ENCODE measurements around the gene FFAR1. TPM values are rescaled to one million over a fixed set of nuclear protein-coding genes. Genes with fewer than 3 reads are reported as not detected.

FFAR1 gene
- polyA plus RNA-seq, 1 of the 3 experiments (the other 2 are of a cell fraction): not detected

DNA sequence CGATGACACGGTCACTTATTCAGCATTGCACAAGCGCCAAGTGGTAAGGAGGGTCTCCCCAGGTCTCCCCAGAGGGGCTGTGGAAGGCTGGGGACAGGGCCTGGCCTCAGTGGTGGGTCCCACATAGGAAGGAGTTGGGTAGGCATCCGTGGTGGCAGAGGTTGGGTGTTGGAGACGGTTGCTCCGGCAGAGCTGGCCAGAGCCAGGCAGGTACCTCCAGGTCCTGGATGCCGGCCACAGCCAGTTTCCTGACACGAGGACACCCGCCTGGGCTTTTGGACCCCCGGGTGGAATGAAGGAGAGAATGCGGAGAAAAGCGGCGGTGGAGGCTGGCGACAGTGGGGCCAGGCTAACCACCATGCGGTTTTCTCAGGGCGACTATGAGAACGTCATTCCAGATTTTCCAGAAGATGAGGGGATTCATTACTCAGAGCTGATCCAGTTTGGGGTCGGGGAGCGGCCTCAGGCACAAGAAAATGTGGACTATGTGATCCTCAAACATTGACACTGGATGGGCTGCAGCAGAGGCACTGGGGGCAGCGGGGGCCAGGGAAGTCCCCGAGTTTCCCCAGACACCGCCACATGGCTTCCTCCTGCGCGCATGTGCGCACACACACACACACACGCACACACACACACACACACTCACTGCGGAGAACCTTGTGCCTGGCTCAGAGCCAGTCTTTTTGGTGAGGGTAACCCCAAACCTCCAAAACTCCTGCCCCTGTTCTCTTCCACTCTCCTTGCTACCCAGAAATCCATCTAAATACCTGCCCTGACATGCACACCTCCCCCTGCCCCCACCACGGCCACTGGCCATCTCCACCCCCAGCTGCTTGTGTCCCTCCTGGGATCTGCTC is 1.3 kb upstream of the FFAR1 start (continued):
- TF ChIP-seq, protein P1, sequence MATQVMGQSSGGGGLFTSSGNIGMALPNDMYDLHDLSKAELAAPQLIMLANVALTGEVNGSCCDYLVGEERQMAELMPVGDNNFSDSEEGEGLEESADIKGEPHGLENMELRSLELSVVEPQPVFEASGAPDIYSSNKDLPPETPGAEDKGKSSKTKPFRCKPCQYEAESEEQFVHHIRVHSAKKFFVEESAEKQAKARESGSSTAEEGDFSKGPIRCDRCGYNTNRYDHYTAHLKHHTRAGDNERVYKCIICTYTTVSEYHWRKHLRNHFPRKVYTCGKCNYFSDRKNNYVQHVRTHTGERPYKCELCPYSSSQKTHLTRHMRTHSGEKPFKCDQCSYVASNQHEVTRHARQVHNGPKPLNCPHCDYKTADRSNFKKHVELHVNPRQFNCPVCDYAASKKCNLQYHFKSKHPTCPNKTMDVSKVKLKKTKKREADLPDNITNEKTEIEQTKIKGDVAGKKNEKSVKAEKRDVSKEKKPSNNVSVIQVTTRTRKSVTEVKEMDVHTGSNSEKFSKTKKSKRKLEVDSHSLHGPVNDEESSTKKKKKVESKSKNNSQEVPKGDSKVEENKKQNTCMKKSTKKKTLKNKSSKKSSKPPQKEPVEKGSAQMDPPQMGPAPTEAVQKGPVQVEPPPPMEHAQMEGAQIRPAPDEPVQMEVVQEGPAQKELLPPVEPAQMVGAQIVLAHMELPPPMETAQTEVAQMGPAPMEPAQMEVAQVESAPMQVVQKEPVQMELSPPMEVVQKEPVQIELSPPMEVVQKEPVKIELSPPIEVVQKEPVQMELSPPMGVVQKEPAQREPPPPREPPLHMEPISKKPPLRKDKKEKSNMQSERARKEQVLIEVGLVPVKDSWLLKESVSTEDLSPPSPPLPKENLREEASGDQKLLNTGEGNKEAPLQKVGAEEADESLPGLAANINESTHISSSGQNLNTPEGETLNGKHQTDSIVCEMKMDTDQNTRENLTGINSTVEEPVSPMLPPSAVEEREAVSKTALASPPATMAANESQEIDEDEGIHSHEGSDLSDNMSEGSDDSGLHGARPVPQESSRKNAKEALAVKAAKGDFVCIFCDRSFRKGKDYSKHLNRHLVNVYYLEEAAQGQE (IDR thresholded peaks at IDR 0.05; ENCODE audit: low read depth, low read length): no peak
- no peak for TF ChIP-seq YY1 (IDR thresholded peaks at IDR 0.05; ENCODE audit: low read depth)
- TF ChIP-seq, protein P2, sequence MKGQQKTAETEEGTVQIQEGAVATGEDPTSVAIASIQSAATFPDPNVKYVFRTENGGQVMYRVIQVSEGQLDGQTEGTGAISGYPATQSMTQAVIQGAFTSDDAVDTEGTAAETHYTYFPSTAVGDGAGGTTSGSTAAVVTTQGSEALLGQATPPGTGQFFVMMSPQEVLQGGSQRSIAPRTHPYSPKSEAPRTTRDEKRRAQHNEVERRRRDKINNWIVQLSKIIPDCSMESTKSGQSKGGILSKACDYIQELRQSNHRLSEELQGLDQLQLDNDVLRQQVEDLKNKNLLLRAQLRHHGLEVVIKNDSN (IDR thresholded peaks at IDR 0.05; ENCODE audit: borderline replicate concordance, low read depth): no peak
- TF ChIP-seq USF2 (IDR thresholded peaks at IDR 0.05; ENCODE audit: borderline replicate concordance, low read depth, low read length): no peak
- TF ChIP-seq RCOR1 (IDR thresholded peaks at IDR 0.05; ENCODE audit: low read length): no peak
- no peak for TF ChIP-seq TEAD4 (IDR thresholded peaks at IDR 0.05; ENCODE audit: borderline replicate concordance, insufficient read depth)
- TF ChIP-seq CTCF (IDR thresholded peaks at IDR 0.05): no peak
- no peak for TF ChIP-seq GABPA (IDR thresholded peaks at IDR 0.05; ENCODE audit: low read depth)
- no peak for TF ChIP-seq NFIC (IDR thresholded peaks at IDR 0.05; ENCODE audit: borderline replicate concordance)
- no peak for TF ChIP-seq PBX3 (IDR thresholded peaks at IDR 0.05)

DNA sequence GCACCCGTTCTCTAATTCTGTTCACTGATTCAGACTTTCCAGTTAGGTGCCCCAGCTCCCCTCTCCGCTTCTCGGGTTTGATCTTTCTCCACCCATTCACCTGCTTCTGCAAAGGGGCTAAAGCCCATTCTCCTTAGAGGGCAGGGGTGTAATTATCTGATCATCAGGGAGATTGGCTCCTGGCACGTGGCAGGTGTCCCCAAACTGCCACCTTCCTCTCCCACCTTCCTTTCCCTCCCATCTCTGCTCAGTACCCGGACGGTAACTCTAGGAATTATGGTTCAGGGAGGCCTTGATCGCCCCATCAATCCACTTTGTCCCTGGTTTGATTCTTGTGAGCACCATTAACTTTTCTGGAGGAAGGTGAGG is 212 bp downstream of the FFAR1 start:
- POLR2A ChIA-PET: no interaction called here
- H3F3A ChIP-seq (replicated peaks; ENCODE audit: insufficient read depth): no peaks in the 10 kb centered on the region
- DNase-seq: no peak
- peaks cover 87% of the 10 kb centered on the region for H3K27me3 ChIP-seq (ENCODE audit: insufficient read depth)
- no peak for TF ChIP-seq RAD21 (IDR thresholded peaks at IDR 0.05; ENCODE audit: low read length)
- TF ChIP-seq FOXJ3 (CRISPR knock-in tag; IDR thresholded peaks at IDR 0.05): no peak
- no peak for TF ChIP-seq TEAD4 (IDR thresholded peaks at IDR 0.05; ENCODE audit: borderline replicate concordance, insufficient read depth)
- no peak for TF ChIP-seq MXI1 (IDR thresholded peaks at IDR 0.05; ENCODE audit: low read depth, low read length)
- TF ChIP-seq MEF2A (IDR thresholded peaks at IDR 0.05; ENCODE audit: borderline replicate concordance, low read depth): no peak
- TF ChIP-seq, protein P1 (IDR thresholded peaks at IDR 0.05; ENCODE audit: low read depth, low read length): no peak
- no peak overlapping the region for H2AFZ ChIP-seq (ENCODE audit: low read depth)
- H3K27ac ChIP-seq (ENCODE audit: low read depth in 2 of 2, low read length in 1 of 2): no peak overlapping the region
- CTCF ChIA-PET: interaction anchor here (1.7 to 3.3 kb wide), 2 partner anchors 144 to 147 kb away, joined by 3 to 16 read pairs; no protein-coding TSS in a partner anchor
- no peak overlapping the region for H3K9ac ChIP-seq
- no peaks in the 10 kb centered on the region for H3K9me3 ChIP-seq
- 29% methylated on average over 7 of the region's 7 CpGs for WGBS (ENCODE audit: low lambda C conversion rate)
- no peaks in the 10 kb centered on the region for H4K20me1 ChIP-seq (ENCODE audit: insufficient read depth)
- H3K36me3 ChIP-seq (replicated peaks in 1 of 2; ENCODE audit: control insufficient read depth in 1 of 2, insufficient read depth in 2 of 2, low read length in 1 of 2): no peaks in the 10 kb centered on the region
- H3K4me2 ChIP-seq: no peak overlapping the region
- no peaks in the 10 kb centered on the region for H3K9me2 ChIP-seq
- no peaks in the 10 kb centered on the region for H3K79me2 ChIP-seq (ENCODE audit: insufficient read depth)
- no peak overlapping the region for H3K4me3 ChIP-seq (ENCODE audit: low read depth in 2 of 2, low read length in 1 of 2)
- no peaks in the 10 kb centered on the region for H3K4me1 ChIP-seq (ENCODE audit: control insufficient read depth in 1 of 2, insufficient read depth in 2 of 2, low read depth in 1 of 2, low read length in 1 of 2)

Data from SK-N-SH (cell line).